ENCODE results near the gene AMBRA1. TPM values are rescaled to one million over a fixed set of nuclear protein-coding genes. Genes with fewer than 3 reads are reported as not detected.

Gene AMBRA1
- polyA plus RNA-seq, 2 of the 4 experiments (the other 2 are of a cell fraction), result 11.5 to 13.4 TPM

DNA sequence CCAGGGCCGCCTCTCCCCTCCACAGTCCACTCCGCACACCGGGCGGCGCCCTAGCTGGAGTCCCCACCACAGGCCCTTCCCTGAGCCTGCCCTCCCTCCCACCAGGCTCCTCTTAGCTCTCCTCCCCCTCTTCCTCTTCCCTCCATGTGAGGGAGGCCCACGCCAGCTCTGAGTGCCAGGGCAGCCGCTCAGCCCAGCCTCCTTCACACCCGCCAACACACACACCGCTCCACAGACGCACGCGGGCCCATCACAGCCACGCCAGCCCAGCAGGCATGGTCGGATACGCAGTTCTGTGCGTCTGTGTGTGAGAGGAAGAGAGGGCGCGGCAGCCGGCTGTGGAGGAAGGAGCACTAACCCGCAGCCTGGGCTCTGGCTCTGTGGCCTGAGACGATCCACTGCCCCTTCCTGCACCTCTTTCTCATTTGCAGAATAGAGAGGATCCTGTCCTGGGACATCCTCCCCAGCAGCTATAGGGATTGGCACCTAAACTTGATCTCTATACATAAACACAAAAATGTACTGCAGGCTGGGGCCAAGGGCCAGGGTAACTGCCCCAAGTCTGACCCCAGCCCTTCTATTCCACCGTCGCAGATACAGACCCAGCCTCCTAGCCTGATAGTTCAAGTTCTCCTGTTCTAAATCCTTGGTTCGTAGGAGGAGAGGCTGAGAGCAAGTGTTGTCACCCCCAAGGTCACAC lies 205.8 kb downstream of the AMBRA1 start:
- Histone ChIP-seq H3K4me2 (no peak overlapping the region), H3K4me3 (no peak overlapping the region), H3K4me1 (peaks cover 29% of the 10 kb centered on the region), H3K27ac (no peak overlapping the region), H3K9me3 (no peaks in the 10 kb centered on the region)
- ChIA-PET POLR2A (no interaction called here), CTCF (interaction anchor here (0.6 to 10.2 kb wide), 24 partner anchors 11 to 230 kb away, joined by 3 to 220 read pairs (median 7); partner anchors contain the start of gene MDK)
- no peak for DNase-seq (ENCODE audit: low read depth in 1 of 2, low spot score in 1 of 2)
- no peak for FAIRE-seq
- 65% methylated on average over 21 of the region's 24 CpGs for WGBS (ENCODE audit: missing lambda C conversion rate)
- TF ChIP-seq RAD21 (conservative IDR thresholded peaks at IDR 0.05 in 1 of 2, IDR thresholded peaks at IDR 0.05 in 1 of 2) (no peak), FOXS1 (CRISPR knock-in tag; IDR thresholded peaks at IDR 0.05) (no peak), EP300 (IDR thresholded peaks at IDR 0.05) (no peak), TFCP2L1 (CRISPR knock-in tag; IDR thresholded peaks at IDR 0.05) (no peak), EHF (CRISPR knock-in tag; IDR thresholded peaks at IDR 0.05) (no peak), CBX2 (IDR thresholded peaks at IDR 0.05; ENCODE audit: borderline replicate concordance, low read depth) (no peak), NR3C1 (IDR thresholded peaks at IDR 0.05) (no peak)
- TF ChIP-seq, protein P1, sequence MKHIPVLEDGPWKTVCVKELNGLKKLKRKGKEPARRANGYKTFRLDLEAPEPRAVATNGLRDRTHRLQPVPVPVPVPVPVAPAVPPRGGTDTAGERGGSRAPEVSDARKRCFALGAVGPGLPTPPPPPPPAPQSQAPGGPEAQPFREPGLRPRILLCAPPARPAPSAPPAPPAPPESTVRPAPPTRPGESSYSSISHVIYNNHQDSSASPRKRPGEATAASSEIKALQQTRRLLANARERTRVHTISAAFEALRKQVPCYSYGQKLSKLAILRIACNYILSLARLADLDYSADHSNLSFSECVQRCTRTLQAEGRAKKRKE (CRISPR knock-in tag; IDR thresholded peaks at IDR 0.05; ENCODE audit: low read depth), result no peak
- no peak for ATAC-seq

DNA sequence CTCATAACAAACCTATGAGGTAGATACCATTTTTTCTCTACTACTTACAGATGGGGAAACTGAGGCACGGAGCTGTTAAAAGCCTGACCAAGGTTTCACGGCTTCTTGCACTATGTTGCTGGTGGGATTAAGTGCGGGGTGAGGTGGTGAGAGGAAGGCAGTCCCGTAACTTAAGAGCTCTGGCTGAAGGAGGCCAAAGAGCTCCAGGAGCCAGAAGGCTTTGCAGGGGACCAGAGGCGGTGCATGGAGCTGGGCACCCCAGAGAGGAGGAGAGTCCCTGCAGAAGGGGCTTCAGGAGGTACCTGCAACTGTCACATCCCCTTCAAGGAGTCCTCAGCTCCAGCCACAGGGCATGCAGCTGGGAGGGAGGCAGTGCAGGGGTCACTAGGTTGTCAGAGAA lies 206.4 kb downstream of the AMBRA1 start:
- TF ChIP-seq HOXB13 (CRISPR knock-in tag; IDR thresholded peaks at IDR 0.05; ENCODE audit: low read depth) (no peak), SREBF2 (IDR thresholded peaks at IDR 0.05) (no peak), GATA3 (IDR thresholded peaks at IDR 0.05; ENCODE audit: borderline replicate concordance) (no peak), EHMT2 (IDR thresholded peaks at IDR 0.05; ENCODE audit: low read depth) (no peak), TP53 (CRISPR knock-in tag; IDR thresholded peaks at IDR 0.05) (no peak), NR3C1 (IDR thresholded peaks at IDR 0.05) (no peak), FOXS1 (CRISPR knock-in tag; IDR thresholded peaks at IDR 0.05) (no peak), HOXB5 (CRISPR knock-in tag; IDR thresholded peaks at IDR 0.05) (no peak), NFE2L2 (conservative IDR thresholded peaks at IDR 0.05; ENCODE audit: low read length) (no peak), KDM1A (IDR thresholded peaks at IDR 0.05; ENCODE audit: low read depth) (no peak), RARB (CRISPR knock-in tag; IDR thresholded peaks at IDR 0.05) (no peak), TFCP2L1 (CRISPR knock-in tag; IDR thresholded peaks at IDR 0.05) (no peak)
- TF ChIP-seq, protein P2, sequence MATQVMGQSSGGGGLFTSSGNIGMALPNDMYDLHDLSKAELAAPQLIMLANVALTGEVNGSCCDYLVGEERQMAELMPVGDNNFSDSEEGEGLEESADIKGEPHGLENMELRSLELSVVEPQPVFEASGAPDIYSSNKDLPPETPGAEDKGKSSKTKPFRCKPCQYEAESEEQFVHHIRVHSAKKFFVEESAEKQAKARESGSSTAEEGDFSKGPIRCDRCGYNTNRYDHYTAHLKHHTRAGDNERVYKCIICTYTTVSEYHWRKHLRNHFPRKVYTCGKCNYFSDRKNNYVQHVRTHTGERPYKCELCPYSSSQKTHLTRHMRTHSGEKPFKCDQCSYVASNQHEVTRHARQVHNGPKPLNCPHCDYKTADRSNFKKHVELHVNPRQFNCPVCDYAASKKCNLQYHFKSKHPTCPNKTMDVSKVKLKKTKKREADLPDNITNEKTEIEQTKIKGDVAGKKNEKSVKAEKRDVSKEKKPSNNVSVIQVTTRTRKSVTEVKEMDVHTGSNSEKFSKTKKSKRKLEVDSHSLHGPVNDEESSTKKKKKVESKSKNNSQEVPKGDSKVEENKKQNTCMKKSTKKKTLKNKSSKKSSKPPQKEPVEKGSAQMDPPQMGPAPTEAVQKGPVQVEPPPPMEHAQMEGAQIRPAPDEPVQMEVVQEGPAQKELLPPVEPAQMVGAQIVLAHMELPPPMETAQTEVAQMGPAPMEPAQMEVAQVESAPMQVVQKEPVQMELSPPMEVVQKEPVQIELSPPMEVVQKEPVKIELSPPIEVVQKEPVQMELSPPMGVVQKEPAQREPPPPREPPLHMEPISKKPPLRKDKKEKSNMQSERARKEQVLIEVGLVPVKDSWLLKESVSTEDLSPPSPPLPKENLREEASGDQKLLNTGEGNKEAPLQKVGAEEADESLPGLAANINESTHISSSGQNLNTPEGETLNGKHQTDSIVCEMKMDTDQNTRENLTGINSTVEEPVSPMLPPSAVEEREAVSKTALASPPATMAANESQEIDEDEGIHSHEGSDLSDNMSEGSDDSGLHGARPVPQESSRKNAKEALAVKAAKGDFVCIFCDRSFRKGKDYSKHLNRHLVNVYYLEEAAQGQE (IDR thresholded peaks at IDR 0.05), result no peak
- TF ChIP-seq, protein P3, sequence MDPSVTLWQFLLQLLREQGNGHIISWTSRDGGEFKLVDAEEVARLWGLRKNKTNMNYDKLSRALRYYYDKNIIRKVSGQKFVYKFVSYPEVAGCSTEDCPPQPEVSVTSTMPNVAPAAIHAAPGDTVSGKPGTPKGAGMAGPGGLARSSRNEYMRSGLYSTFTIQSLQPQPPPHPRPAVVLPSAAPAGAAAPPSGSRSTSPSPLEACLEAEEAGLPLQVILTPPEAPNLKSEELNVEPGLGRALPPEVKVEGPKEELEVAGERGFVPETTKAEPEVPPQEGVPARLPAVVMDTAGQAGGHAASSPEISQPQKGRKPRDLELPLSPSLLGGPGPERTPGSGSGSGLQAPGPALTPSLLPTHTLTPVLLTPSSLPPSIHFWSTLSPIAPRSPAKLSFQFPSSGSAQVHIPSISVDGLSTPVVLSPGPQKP (IDR thresholded peaks at IDR 0.05; ENCODE audit: low read depth, low read length), result no peak
- DNase-seq (ENCODE audit: low read depth in 1 of 2, low spot score in 1 of 2) (no peak), ATAC-seq (no peak), FAIRE-seq (no peak)
- Histone ChIP-seq H3K4me2 (no peak overlapping the region), H3K27ac (no peak overlapping the region), H3K4me3 (no peak overlapping the region), H3K4me1 (peaks cover 29% of the 10 kb centered on the region), H3K9me3 (no peaks in the 10 kb centered on the region)
- ChIA-PET CTCF (interaction anchor here (0.6 to 10.2 kb wide), 13 partner anchors 12 to 232 kb away, joined by 3 to 220 read pairs (median 6); partner anchors contain the start of gene MDK), POLR2A (no interaction called here)
- 50% methylated on average over 5 of the region's 5 CpGs for WGBS (ENCODE audit: missing lambda C conversion rate)

Data from A549 (cell line).